KMS-11 (cell line): ENCODE measurements around the gene CYLD.

ENCODE experiments used
- H2AFZ ChIP-seq: fragments of 200-600 bp; sonication (generic); 2 replicates; pipeline ENCODE4 v1.6.1; 2016; ENCODE audit warnings: antibody characterized with exemption, mixed run types, low read depth
- H3K27ac ChIP-seq: fragments of 200-600 bp; sonication (generic); 2 replicates; pipeline ENCODE4 v1.6.1; 2016; ENCODE audit warnings: mild to moderate bottlenecking, mixed run types
- H3K27me3 ChIP-seq: fragments of 200-600 bp; sonication (generic); 2 replicates; pipeline ENCODE4 v1.6.1; 2017; ENCODE audit warnings: mild to moderate bottlenecking, low read depth, mixed run types, moderate library complexity; ENCODE audit not compliant: insufficient read depth
- H3K36me3 ChIP-seq: fragments of 200-600 bp; sonication (generic); 2 replicates; pipeline ENCODE4 v1.6.1; 2017; ENCODE audit warnings: mild to moderate bottlenecking, mixed run types; ENCODE audit not compliant: insufficient read depth
- H3K4me1 ChIP-seq: fragments of 200-600 bp; sonication (generic); 2 replicates; pipeline ENCODE4 v1.6.1; 2016; ENCODE audit warnings: mild to moderate bottlenecking, low read depth, mixed run types; ENCODE audit not compliant: poor library complexity, severe bottlenecking
- H3K4me2 ChIP-seq: fragments of 200-600 bp; sonication (generic); 2 replicates; pipeline ENCODE4 v1.7.0; 2016; ENCODE audit warnings: mild to moderate bottlenecking, mixed run types
- H3K4me3 ChIP-seq: fragments of 200-600 bp; sonication (generic); IDR thresholded peaks from 2 replicates; pipeline ENCODE4 v1.6.1; 2017; ENCODE audit warnings: low read depth, low read length, mixed read lengths; ENCODE audit not compliant: insufficient read depth
- H3K79me2 ChIP-seq: fragments of 200-600 bp; sonication (generic); 2 replicates; pipeline ENCODE4 v1.6.1; 2016; ENCODE audit warnings: low read depth, mixed run types; ENCODE audit not compliant: insufficient read depth
- H3K9ac ChIP-seq: fragments of 200-600 bp; sonication (generic); 2 replicates; pipeline ENCODE4 v1.6.1; 2016; ENCODE audit warnings: mild to moderate bottlenecking, mixed run types
- H4K20me1 ChIP-seq: fragments of 200-600 bp; sonication (generic); 2 replicates; pipeline ENCODE4 v1.6.1; 2016; ENCODE audit warnings: mild to moderate bottlenecking, mixed run types; ENCODE audit not compliant: insufficient read depth
- TF ChIP-seq, protein P1 (sequence below): fragments of 200-600 bp; sonication (generic); conservative IDR thresholded peaks from 2 replicates; pipeline ENCODE4 v1.6.1; 2017; ENCODE audit warnings: low read depth, mild to moderate bottlenecking, antibody characterized with exemption, low read length, moderate library complexity, mixed read lengths

CYLD gene

DNA sequence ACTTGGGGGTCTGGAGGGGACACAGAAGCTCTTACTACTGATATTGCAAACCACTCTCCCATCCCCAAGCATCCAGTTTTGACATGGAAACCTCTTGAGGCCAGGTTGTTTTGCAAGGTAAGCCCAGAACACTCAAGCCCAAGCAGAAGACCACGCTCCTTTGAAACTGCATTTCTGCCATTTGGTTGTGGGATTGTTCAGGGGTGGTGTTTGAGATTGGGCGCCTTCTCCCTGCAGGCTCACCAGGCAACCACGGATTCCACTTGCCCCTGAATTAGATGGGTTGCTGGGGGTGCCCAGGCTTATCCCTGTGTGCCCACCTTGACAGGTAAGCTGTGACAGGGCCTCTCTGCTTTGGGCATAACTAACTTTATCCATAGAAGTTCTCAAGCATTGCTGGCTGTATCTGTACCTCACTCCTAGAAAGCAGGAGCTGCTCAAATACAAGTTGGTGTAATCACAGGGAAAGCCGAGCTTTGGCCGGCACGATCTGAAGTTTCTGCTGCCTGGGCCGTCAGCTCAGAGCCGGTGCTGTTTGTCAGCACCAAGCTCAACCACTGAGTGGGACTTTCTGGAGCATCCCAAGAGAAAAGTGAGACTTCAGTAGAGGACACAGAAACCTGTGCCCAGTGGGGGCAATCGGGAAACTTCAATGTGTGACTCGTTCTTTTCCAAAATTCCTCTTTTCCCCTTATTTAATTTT lies 93.6 kb downstream of the CYLD start:
- Histone ChIP-seq H4K20me1 (no peaks in the 10 kb centered on the region), H2AFZ (no peak overlapping the region), H3K27ac (no peak overlapping the region), H3K27me3 (no peaks in the 10 kb centered on the region), H3K9ac (no peak overlapping the region), H3K4me1 (no peaks in the 10 kb centered on the region), H3K79me2 (no peaks in the 10 kb centered on the region), H3K4me3 (no peak overlapping the region), H3K4me2 (no peak overlapping the region), H3K36me3 (no peaks in the 10 kb centered on the region)
- TF ChIP-seq, protein P1, sequence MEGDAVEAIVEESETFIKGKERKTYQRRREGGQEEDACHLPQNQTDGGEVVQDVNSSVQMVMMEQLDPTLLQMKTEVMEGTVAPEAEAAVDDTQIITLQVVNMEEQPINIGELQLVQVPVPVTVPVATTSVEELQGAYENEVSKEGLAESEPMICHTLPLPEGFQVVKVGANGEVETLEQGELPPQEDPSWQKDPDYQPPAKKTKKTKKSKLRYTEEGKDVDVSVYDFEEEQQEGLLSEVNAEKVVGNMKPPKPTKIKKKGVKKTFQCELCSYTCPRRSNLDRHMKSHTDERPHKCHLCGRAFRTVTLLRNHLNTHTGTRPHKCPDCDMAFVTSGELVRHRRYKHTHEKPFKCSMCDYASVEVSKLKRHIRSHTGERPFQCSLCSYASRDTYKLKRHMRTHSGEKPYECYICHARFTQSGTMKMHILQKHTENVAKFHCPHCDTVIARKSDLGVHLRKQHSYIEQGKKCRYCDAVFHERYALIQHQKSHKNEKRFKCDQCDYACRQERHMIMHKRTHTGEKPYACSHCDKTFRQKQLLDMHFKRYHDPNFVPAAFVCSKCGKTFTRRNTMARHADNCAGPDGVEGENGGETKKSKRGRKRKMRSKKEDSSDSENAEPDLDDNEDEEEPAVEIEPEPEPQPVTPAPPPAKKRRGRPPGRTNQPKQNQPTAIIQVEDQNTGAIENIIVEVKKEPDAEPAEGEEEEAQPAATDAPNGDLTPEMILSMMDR: no peak

DNA sequence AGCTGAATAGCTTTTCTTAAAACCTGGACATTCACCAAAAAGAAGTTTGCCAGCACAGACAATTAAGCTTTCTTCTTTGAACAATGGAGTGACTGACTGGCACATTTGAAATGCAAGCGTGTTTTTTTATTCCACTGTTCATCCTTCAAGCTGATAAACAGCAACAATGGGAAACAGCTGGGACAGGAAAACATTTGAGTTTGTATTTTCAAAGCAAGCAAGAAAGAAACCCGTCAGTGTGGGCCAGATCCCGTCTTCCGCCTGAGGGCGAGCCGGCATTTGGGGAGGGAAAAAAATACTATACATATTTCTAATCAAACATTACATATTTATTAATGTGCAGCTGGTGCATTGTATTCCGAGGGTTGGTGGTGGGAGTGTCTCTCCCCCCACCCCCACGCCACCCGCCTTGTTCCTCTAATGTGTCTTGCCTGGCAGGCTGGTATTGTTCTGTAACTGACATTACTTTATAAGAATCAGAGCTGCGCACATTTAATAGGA lies 94.3 kb downstream of the CYLD start:
- Histone ChIP-seq H3K27ac (no peak overlapping the region), H2AFZ (no peak overlapping the region), H3K79me2 (no peaks in the 10 kb centered on the region), H3K27me3 (no peaks in the 10 kb centered on the region), H3K4me3 (no peak overlapping the region), H4K20me1 (no peaks in the 10 kb centered on the region), H3K4me2 (no peak overlapping the region), H3K9ac (no peak overlapping the region), H3K36me3 (no peaks in the 10 kb centered on the region), H3K4me1 (no peaks in the 10 kb centered on the region)
- TF ChIP-seq, protein P1: no peak

- Histone ChIP-seq H3K27me3 (no peaks in the 10 kb centered on the region), H3K4me1 (no peaks in the 10 kb centered on the region), H2AFZ (no peak overlapping the region), H3K79me2 (no peaks in the 10 kb centered on the region), H3K4me2 (no peak overlapping the region), H4K20me1 (no peaks in the 10 kb centered on the region), H3K9ac (no peak overlapping the region), H3K36me3 (no peaks in the 10 kb centered on the region), H3K4me3 (no peak overlapping the region), H3K27ac (no peak overlapping the region)
- TF ChIP-seq, protein P1: no peak
Measured at GRCh38 chr16:50837324-50837723, 95.4 kb downstream of the CYLD start.

GRCh38 chr16:50838165-50838564 lies 96.3 kb downstream of the CYLD start:
- Histone ChIP-seq H2AFZ (no peak overlapping the region), H3K4me3 (no peak overlapping the region), H3K79me2 (no peaks in the 10 kb centered on the region), H3K36me3 (no peaks in the 10 kb centered on the region), H3K4me2 (no peak overlapping the region), H3K9ac (no peak overlapping the region), H3K27me3 (no peaks in the 10 kb centered on the region), H3K27ac (no peak overlapping the region), H3K4me1 (no peaks in the 10 kb centered on the region), H4K20me1 (no peaks in the 10 kb centered on the region)
- TF ChIP-seq, protein P1: no peak
